Small intestine (tissue), 7 donors: ENCODE results near the gene KRTAP12-2. TPM values are rescaled to one million over a fixed set of nuclear protein-coding genes. Genes with fewer than 3 reads are reported as not detected.
A peak's percentile ranks its signal among the peaks of the same experiment; 100 is the strongest.
"Not testable (repeated sequence)": the region's sequence is repeated elsewhere in the genome, so short reads cannot be mapped to it uniquely, and the experiment has no call there.

Experiments used
- DNase-seq, 2 donors: peaks; one replicate each; pipeline versions ENCODE4 v3.0.0 to v3.0.0-alpha.2; 2013
- FAIRE-seq: peaks from 2 replicates; lab custom pipeline; 2012; peaks lifted over from hg19 to GRCh38; lab: Jason Lieb, UNC
- H3K27ac ChIP-seq, 3 donors: one replicate each; pipeline ENCODE4 v1.5.1; 2013; ENCODE audit warnings: low read length in 2 of 3, mild to moderate bottlenecking in 2 of 3, control low read depth in 1 of 3, inconsistent platforms in 1 of 3, low read depth in 1 of 3, moderate library complexity in 1 of 3
- H3K27me3 ChIP-seq, 3 donors: one replicate each; pipeline ENCODE4 v1.6.1; 2013; ENCODE audit warnings: low read length in 3 of 3, inconsistent platforms in 1 of 3; ENCODE audit not compliant: control insufficient read depth in 3 of 3, insufficient read depth in 3 of 3
- H3K36me3 ChIP-seq, 3 donors: one replicate each; pipeline ENCODE4 v1.6.1; 2013; ENCODE audit warnings: low read length in 3 of 3, inconsistent platforms in 1 of 3, low read depth in 1 of 3, mild to moderate bottlenecking in 1 of 3, moderate library complexity in 1 of 3; ENCODE audit not compliant: control insufficient read depth in 3 of 3, insufficient read depth in 2 of 3
- H3K4me1 ChIP-seq, 3 donors: one replicate each; pipeline ENCODE4 v1.6.1; 2013; ENCODE audit warnings: low read length in 2 of 3, inconsistent platforms in 1 of 3, low read depth in 1 of 3, mild to moderate bottlenecking in 1 of 3, moderate library complexity in 1 of 3; ENCODE audit not compliant: control insufficient read depth in 3 of 3, insufficient read depth in 2 of 3
- H3K4me3 ChIP-seq, 3 donors: one replicate each; pipeline ENCODE4 v1.5.1; 2013; ENCODE audit warnings: low read length in 3 of 3, control low read depth in 1 of 3, inconsistent platforms in 1 of 3, low read depth in 1 of 3, mild to moderate bottlenecking in 1 of 3, moderate library complexity in 1 of 3
- H3K9me3 ChIP-seq, 2 donors: one replicate each; pipeline ENCODE4 v1.6.1; 2013; ENCODE audit warnings: low read depth in 1 of 2, low read length in 1 of 2; ENCODE audit not compliant: control insufficient read depth in 2 of 2, insufficient read depth in 1 of 2
- WGBS, 3 donors: extraction: QIAGEN DNeasy Blood & Tissue Kit; methylation state at CpG; one replicate each; pipeline ENCODE4 v1.1.7; 2013; 5-methylcytosine and 5-hydroxymethylcytosine counted together
- polyA plus RNA-seq, 4 donors: library from polyadenylated mRNA; stranded (reverse) in 3 of 4; unstranded in 1 of 4; fragments of 200-250 nt in 3 of 4; fragments of 120-200 nt in 1 of 4; gene quantifications; one replicate each; pipeline versions ENCODE4 v1.2.1 to v1.2.3, GENCODE V29; 2013
- donor health status: healthy with polysubstance abuse.
- donor health status: control.
- donor health status: control.
- donor health status: Bipolar disorder and iron deficiency.
- donor health status: healthy.

The KRTAP12-2 gene
- polyA plus RNA-seq, 4 donors: not detected

DNA sequence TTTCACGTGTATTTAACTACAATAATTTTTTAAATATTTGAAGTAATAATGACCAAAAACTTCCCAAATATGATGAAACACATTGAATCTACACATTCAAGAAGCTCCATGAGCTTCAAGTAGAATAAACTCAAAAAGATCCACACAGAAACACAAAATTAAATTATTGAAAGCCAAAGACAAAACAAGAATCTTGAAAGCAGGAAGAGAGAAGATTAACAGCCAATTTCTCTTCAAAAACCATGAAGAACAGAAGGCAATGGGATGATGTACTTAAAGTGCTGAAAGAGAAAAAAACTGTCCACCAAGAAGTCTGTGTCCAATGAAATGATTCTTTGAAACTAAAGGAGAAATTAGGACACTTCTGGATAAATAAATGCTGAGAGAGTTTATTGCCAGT lies 34.7 kb downstream of the KRTAP12-2 start:
- WGBS, 3 donors: 76 to 91% (median 82%) methylated on average over 1 of the region's 1 CpG
- FAIRE-seq (no peak), DNase-seq (no peak)
- Histone ChIP-seq H3K4me1 (no peaks in the 10 kb centered on the region), H3K9me3 (peaks cover 0 to 12% of the 10 kb centered on the region in 2 donors), H3K27me3 (no peaks in the 10 kb centered on the region), H3K36me3 (no peaks in the 10 kb centered on the region), H3K4me3 (no peak overlapping the region), H3K27ac (no peak overlapping the region)

DNA sequence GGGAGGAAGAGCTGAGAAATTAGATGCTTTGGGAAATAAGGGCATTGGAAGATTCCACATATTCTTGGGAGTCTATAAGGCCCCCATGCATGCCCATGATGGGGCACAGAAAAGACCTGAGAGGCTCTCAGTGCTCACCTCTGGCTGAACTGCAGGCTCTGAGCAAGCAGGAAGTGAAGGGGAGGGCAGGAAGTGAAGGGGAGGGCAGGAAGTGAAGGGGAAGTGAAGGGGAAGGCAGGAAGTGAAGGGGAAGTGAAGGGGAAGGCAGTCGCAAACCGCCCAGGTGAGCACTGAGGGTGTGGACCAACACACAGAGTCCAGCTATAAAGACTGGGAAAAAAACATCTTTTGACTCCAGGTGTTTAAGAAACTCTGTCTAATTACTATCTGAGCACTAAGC lies 36.3 kb downstream of the KRTAP12-2 start:
- no peak for FAIRE-seq
- Histone ChIP-seq H3K36me3 (no peaks in the 10 kb centered on the region), H3K27me3 (no peaks in the 10 kb centered on the region), H3K27ac (no peak overlapping the region), H3K4me3 (no peak overlapping the region), H3K4me1 (no peaks in the 10 kb centered on the region), H3K9me3 (peaks cover 0 to 12% of the 10 kb centered on the region in 2 donors)
- 56 to 90% (median 62%) methylated on average over 2 of the region's 2 CpGs for WGBS, 3 donors
- peak in 1 of 2 donors; percentile 5 for DNase-seq

DNA sequence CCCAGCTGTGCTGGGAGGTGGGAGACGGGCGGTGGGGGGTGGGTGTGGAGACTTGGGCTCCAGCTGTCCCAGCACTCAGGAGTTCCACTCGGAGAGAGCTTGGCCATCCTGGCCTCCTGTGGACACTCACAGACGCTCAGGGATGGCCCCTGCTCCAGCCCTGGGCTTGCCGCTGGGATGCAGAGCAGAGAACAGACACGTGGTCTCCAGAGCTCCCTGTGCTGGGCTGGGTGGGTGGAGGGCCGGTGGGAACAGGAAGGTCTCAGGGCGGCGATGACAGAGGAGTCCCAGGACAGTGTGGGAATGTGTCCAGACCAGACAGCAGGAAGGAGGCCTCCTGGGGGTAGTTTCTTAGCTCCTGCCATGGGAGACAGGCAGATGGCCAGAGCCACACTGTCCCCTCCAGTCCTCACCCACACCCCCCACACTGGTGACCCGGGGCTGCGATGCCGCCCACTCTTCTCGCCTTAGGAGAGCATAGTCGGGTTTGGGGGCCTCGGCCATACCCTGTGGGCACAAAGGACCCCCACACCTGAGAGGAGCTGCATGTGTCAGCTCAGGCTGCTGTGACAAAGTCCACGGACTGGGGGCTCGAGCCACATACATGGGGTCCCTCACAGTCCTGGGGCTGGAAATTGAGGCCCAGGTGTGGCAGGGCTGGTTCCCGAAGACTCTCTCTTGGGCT lies 37.9 kb downstream of the KRTAP12-2 start:
- H3K36me3 ChIP-seq: no peaks in the 10 kb centered on the region
- no peaks in the 10 kb centered on the region for H3K4me1 ChIP-seq
- H3K27me3 ChIP-seq: no peaks in the 10 kb centered on the region
- H3K4me3 ChIP-seq: no peak overlapping the region
- FAIRE-seq (no peak), DNase-seq (no peak)
- H3K9me3 ChIP-seq: peaks cover 0 to 12% of the 10 kb centered on the region in 2 donors
- no peak overlapping the region for H3K27ac ChIP-seq
- 72 to 89% (median 80%) methylated on average over 18 of the region's 18 CpGs for WGBS, 3 donors

DNA sequence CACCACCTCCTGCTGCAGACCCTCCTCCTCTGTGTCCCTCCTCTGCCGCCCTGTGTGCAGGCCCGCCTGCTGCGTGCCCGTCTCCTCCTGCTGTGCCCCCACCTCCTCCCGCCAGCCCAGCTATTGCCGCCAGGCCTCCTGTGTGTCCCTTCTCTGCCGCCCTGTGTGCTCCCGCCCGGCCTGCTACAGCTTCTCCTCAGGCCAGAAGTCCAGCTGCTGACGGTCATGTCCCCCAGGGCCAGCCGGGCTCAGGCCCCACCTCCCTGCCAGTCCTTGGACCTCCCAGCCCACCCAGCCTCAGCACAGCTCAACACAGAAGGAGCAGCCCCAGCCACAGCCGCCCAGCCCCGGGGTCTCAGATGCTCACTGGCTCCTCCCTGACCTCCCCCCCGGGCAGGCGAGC lies 38.9 kb downstream of the KRTAP12-2 start:
- not testable (repeated sequence) for DNase-seq, H3K27me3 ChIP-seq, H3K27ac ChIP-seq, H3K36me3 ChIP-seq, FAIRE-seq, H3K4me3 ChIP-seq, H3K4me1 ChIP-seq
- peaks cover 0 to 15% of the 10 kb centered on the region in 2 donors for H3K9me3 ChIP-seq
- WGBS, 3 donors: 42 to 53% (median 45%) methylated on average over 10 to 15 of the region's 15 CpGs

DNA sequence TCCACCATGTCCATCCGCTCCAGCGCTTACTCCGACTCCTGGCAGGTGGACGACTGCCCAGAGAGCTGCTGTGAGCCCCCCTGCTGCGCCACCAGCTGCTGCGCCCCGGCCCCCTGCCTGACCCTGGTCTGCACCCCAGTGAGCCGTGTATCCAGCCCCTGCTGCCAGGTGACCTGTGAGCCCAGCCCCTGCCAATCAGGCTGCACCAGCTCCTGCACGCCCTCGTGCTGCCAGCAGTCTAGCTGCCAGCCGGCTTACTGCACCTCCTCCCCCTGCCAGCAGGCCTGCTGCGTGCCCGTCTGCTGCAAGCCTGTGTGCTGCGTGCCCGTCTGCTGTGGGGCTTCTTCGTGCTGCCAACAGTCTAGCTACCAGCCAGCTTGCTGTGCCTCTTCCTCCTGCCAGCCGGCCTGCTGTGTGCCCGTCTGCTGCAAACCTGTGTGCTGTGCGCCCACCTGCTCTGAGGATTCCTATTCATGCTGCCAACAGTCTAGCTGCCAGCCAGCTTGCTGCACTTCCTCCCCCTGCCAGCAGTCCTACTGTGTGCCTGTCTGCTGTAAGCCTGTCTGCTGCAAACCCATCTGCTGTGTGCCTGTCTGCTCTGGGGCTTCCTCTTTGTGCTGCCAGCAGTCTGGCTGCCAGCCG lies 39.4 kb downstream of the KRTAP12-2 start:
- WGBS, 3 donors: 77 to 82% (median 78%) methylated on average over 13 to 19 of the region's 20 CpGs
- not testable (repeated sequence) for H3K27ac ChIP-seq, FAIRE-seq

GRCh38 chr21:44626673-44627143 lies 40.0 kb downstream of the KRTAP12-2 start, which contains the start of gene KRTAP10-9:
KRTAP10-9 (plus strand) TSS chr21:44627093; CDS start chr21:44627172, 79 bp downstream.
- WGBS, 3 donors: 48 to 59% (median 56%) methylated on average over 7 of the region's 7 CpGs
- Histone ChIP-seq H3K36me3 (no peaks in the 10 kb centered on the region), H3K27ac (no peak within 1 kb of the TSS), H3K4me1 (no peaks in the 10 kb centered on the region), H3K9me3 (peaks cover 0 to 16% of the 10 kb centered on the region in 2 donors), H3K27me3 (no peaks in the 10 kb centered on the region), H3K4me3 (no peak within 1 kb of the TSS)
- no peak for FAIRE-seq
- no peak for DNase-seq

More for the DNA sequence above, 39.4 kb downstream of the KRTAP12-2 start:
- not testable (repeated sequence) for H3K4me3 ChIP-seq, H3K27me3 ChIP-seq, H3K36me3 ChIP-seq, DNase-seq, H3K4me1 ChIP-seq
- H3K9me3 ChIP-seq: peaks cover 0 to 17% of the 10 kb centered on the region in 2 donors

DNA sequence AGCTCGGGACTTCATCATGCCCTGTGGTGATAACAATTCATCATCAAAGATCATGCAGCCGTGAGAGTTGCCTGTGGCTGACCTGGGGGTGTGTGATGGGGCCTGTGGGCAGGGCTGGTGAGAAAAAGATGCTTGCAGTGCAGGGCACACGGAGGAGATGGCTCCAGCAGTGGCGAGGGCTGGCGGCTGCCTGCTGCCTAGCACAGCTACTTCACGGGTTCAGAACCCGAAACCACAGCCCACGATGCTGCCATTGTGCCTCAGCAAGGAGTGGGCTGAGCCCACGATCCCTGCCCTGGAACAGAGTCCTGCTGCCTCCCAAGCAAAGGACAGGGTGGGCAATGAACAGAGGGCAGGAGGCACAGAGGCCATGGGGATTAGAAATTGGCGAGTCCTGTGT lies 40.5 kb downstream of the KRTAP12-2 start:
- no peak overlapping the region for H3K27ac ChIP-seq
- H3K4me3 ChIP-seq: no peak overlapping the region
- H3K27me3 ChIP-seq: no peaks in the 10 kb centered on the region
- WGBS, 3 donors: 58 to 66% (median 62%) methylated on average over 10 of the region's 10 CpGs
- H3K36me3 ChIP-seq: no peaks in the 10 kb centered on the region
- peaks cover 0 to 12% of the 10 kb centered on the region in 2 donors for H3K9me3 ChIP-seq
- no peaks in the 10 kb centered on the region for H3K4me1 ChIP-seq
- DNase-seq (no peak), FAIRE-seq (no peak)

GRCh38 chr21:44625756-44626155 lies 41.0 kb downstream of the KRTAP12-2 start:
- Histone ChIP-seq H3K4me3 (no peak overlapping the region), H3K27me3 (no peaks in the 10 kb centered on the region), H3K9me3 (peaks cover 0 to 12% of the 10 kb centered on the region in 2 donors), H3K36me3 (no peaks in the 10 kb centered on the region), H3K27ac (no peak overlapping the region), H3K4me1 (no peaks in the 10 kb centered on the region)
- DNase-seq (no peak), FAIRE-seq (no peak)
- 80 to 91% (median 84%) methylated on average over 7 of the region's 7 CpGs for WGBS, 3 donors
